ENCODE data around the gene NLN. TPM values are rescaled to one million over a fixed set of nuclear protein-coding genes. Genes with fewer than 3 reads are reported as not detected.

The NLN gene
- total RNA-seq, 1 donor from 2014 or later: 13.8 TPM

GRCh38 chr5:65790371-65791163, 68.6 kb downstream of the NLN start:
- no peak for TF ChIP-seq CTCF (IDR thresholded peaks at IDR 0.05)
- peak; percentile 51 for DNase-seq
- H3K9me3 ChIP-seq: no peaks in the 10 kb centered on the region
- intact Hi-C loops (cut with DNase I): no loop called here
- peaks cover 6% of the 10 kb centered on the region for H3K36me3 ChIP-seq
- H3K4me1 ChIP-seq: no peaks in the 10 kb centered on the region
- H3K4me3 ChIP-seq: no peak overlapping the region
- H3K27me3 ChIP-seq (ENCODE audit: low read depth): no peaks in the 10 kb centered on the region
- no peak overlapping the region for H3K27ac ChIP-seq
- ATAC-seq: peak in 1 of 2 donors; percentile 53

GRCh38 chr5:65791712-65792673, 70.0 kb downstream of the NLN start:
- H3K27me3 ChIP-seq (ENCODE audit: low read depth): no peaks in the 10 kb centered on the region

GRCh38 chr5:65796269-65796668, 74.3 kb downstream of the NLN start:
- ATAC-seq (no peak), DNase-seq (no peak)
- Histone ChIP-seq H3K4me1 (no peaks in the 10 kb centered on the region), H3K36me3 (no peaks in the 10 kb centered on the region), H3K27ac (no peak overlapping the region), H3K4me3 (no peak overlapping the region), H3K9me3 (no peaks in the 10 kb centered on the region), H3K27me3 (ENCODE audit: low read depth) (no peaks in the 10 kb centered on the region)
- intact Hi-C loops (cut with DNase I): no loop called here
- no peak for TF ChIP-seq CTCF (IDR thresholded peaks at IDR 0.05)

More at GRCh38 chr5:65791712-65792673, 70.0 kb downstream of the NLN start:
- DNase-seq (no peak), ATAC-seq (no peak)
- intact Hi-C loops (cut with DNase I): no loop called here
- no peak for TF ChIP-seq CTCF (IDR thresholded peaks at IDR 0.05)
- Histone ChIP-seq H3K4me1 (no peaks in the 10 kb centered on the region), H3K36me3 (peaks cover 6% of the 10 kb centered on the region), H3K9me3 (no peaks in the 10 kb centered on the region), H3K4me3 (no peak overlapping the region), H3K27ac (no peak overlapping the region)

- no peak for TF ChIP-seq CTCF (IDR thresholded peaks at IDR 0.05)
- intact Hi-C loops (cut with DNase I): no loop called here
- no peak for ATAC-seq
Measured at GRCh38 chr5:65796751-65797316, 74.8 kb downstream of the NLN start.

GRCh38 chr5:65797481-65797880, 75.5 kb downstream of the NLN start:
- Histone ChIP-seq H3K36me3 (no peaks in the 10 kb centered on the region), H3K4me1 (no peaks in the 10 kb centered on the region), H3K27ac (no peak overlapping the region), H3K4me3 (no peak overlapping the region), H3K27me3 (ENCODE audit: low read depth) (no peaks in the 10 kb centered on the region), H3K9me3 (no peaks in the 10 kb centered on the region)
- intact Hi-C loops (cut with DNase I): no loop called here
- no peak for ATAC-seq
- DNase-seq: no peak
- no peak for TF ChIP-seq CTCF (IDR thresholded peaks at IDR 0.05)

More at GRCh38 chr5:65796751-65797316, 74.8 kb downstream of the NLN start:
- Histone ChIP-seq H3K36me3 (no peaks in the 10 kb centered on the region), H3K9me3 (no peaks in the 10 kb centered on the region), H3K4me1 (no peaks in the 10 kb centered on the region), H3K27ac (no peak overlapping the region), H3K4me3 (no peak overlapping the region), H3K27me3 (ENCODE audit: low read depth) (no peaks in the 10 kb centered on the region)
- DNase-seq: no peak
